Measurements from ENCODE around the gene PTCH1.

- TF ChIP-seq POLR2AphosphoS5 (IDR thresholded peaks at IDR 0.05; ENCODE audit: borderline replicate concordance, low read depth, low read length), result no peak
- TF ChIP-seq EZH2 (IDR thresholded peaks at IDR 0.05), result no peak
Measured at GRCh38 chr9:95465115-95465514, 51.7 kb downstream of the PTCH1 start.
